Chondrocyte (in vitro differentiated cells): ENCODE data around the gene EIF4EBP3. TPM values are rescaled to one million over a fixed set of nuclear protein-coding genes. Genes with fewer than 3 reads are reported as not detected.

ENCODE experiments used
- DNase-seq: peaks from one replicate; pipeline ENCODE4 v3.0.0; 2021; ENCODE audit warnings: mixed read lengths, low spot score
- H3K27ac Mint-ChIP-seq: one replicate; pipeline ENCODE4 v1.8.0; 2021; ENCODE audit warnings: mild to moderate bottlenecking, moderate library complexity, mixed read lengths; ENCODE audit not compliant: unreplicated experiment
- H3K27me3 Mint-ChIP-seq: 2 replicates; pipeline ENCODE4 v1.8.0; 2021; ENCODE audit warnings: low read depth, mixed read lengths
- H3K36me3 Mint-ChIP-seq: 2 replicates; pipeline ENCODE4 v1.8.0; 2021; ENCODE audit warnings: low read depth, mixed read lengths
- H3K4me1 Mint-ChIP-seq: 2 replicates; pipeline ENCODE4 v1.8.0; 2021; ENCODE audit warnings: low read depth, mild to moderate bottlenecking, mixed read lengths
- H3K4me3 Mint-ChIP-seq: one replicate; pipeline ENCODE4 v1.8.0; 2021; ENCODE audit warnings: mild to moderate bottlenecking, moderate library complexity, mixed read lengths; ENCODE audit not compliant: unreplicated experiment
- H3K9me3 Mint-ChIP-seq: 2 replicates; pipeline ENCODE4 v1.8.0; 2021; ENCODE audit warnings: low read depth, mixed read lengths
- total RNA-seq: library from RNA; stranded (reverse); gene quantifications from 3 replicates; pipeline ENCODE4 v1.2.1, GENCODE V29; 2021
- TF ChIP-seq, protein P1 (sequence below): fragments of 200-600 bp; sonication (generic); IDR thresholded peaks from 2 replicates; pipeline ENCODE4 v1.5.0; 2021; ENCODE audit warnings: antibody characterized with exemption, mild to moderate bottlenecking, moderate library complexity

EIF4EBP3 gene
- total RNA-seq, 1 donor from 2014 or later = 6.2 TPM

DNA sequence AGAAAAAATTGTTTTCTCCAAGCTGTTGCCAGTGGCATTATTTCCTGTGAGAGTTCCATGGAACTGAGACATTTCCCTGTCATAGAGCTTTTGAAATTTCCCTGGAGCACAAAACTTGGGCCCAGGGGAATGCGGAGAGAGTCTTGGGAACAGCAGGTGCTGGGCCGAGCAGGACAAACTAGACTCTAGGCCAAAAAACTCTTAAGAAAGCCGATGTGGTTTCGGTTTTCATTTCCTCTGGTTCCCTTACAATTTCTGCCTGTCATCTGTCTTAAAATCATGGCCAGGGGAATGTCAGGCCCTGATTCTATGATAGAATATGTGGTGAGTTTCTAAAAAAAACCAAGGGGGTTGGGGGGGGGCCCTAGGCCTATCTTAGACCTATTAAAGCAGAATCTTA is 21.7 kb downstream of the EIF4EBP3 start:
- no peak for DNase-seq
- H3K27me3 Mint-ChIP-seq = no peaks in the 10 kb centered on the region
- TF ChIP-seq, protein P1, sequence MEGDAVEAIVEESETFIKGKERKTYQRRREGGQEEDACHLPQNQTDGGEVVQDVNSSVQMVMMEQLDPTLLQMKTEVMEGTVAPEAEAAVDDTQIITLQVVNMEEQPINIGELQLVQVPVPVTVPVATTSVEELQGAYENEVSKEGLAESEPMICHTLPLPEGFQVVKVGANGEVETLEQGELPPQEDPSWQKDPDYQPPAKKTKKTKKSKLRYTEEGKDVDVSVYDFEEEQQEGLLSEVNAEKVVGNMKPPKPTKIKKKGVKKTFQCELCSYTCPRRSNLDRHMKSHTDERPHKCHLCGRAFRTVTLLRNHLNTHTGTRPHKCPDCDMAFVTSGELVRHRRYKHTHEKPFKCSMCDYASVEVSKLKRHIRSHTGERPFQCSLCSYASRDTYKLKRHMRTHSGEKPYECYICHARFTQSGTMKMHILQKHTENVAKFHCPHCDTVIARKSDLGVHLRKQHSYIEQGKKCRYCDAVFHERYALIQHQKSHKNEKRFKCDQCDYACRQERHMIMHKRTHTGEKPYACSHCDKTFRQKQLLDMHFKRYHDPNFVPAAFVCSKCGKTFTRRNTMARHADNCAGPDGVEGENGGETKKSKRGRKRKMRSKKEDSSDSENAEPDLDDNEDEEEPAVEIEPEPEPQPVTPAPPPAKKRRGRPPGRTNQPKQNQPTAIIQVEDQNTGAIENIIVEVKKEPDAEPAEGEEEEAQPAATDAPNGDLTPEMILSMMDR = no peak
- H3K4me3 Mint-ChIP-seq = no peak overlapping the region
- H3K27ac Mint-ChIP-seq = no peak overlapping the region
- H3K4me1 Mint-ChIP-seq = peaks cover 27% of the 10 kb centered on the region
- no peaks in the 10 kb centered on the region for H3K9me3 Mint-ChIP-seq
- peaks cover 12% of the 10 kb centered on the region for H3K36me3 Mint-ChIP-seq

DNA sequence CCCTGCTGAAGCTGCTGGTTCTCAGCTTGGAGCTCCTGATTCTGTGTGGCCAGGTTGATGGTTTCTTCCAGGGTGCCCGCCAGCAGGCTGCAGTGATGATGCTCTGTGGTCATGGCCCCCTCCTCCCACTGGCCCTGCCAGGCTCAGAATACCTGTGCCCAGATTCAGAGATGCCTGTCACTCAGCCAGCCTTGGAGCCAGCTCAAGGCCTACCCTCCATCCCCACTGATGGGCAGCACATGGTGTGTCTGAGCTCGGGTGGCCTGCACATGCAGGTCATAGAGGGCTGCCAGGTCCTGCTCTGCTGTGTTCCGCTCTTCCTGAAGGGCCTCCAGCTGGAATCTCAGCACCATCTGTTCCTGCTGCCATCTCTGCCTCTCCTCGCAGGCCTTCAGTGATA is 22.6 kb downstream of the EIF4EBP3 start:
- TF ChIP-seq, protein P1 = no peak
- no peak overlapping the region for H3K27ac Mint-ChIP-seq
- H3K27me3 Mint-ChIP-seq = no peaks in the 10 kb centered on the region
- no peak overlapping the region for H3K4me3 Mint-ChIP-seq
- no peaks in the 10 kb centered on the region for H3K9me3 Mint-ChIP-seq
- no peak for DNase-seq
- peaks cover 10% of the 10 kb centered on the region for H3K36me3 Mint-ChIP-seq
- H3K4me1 Mint-ChIP-seq = peaks cover 28% of the 10 kb centered on the region

DNA sequence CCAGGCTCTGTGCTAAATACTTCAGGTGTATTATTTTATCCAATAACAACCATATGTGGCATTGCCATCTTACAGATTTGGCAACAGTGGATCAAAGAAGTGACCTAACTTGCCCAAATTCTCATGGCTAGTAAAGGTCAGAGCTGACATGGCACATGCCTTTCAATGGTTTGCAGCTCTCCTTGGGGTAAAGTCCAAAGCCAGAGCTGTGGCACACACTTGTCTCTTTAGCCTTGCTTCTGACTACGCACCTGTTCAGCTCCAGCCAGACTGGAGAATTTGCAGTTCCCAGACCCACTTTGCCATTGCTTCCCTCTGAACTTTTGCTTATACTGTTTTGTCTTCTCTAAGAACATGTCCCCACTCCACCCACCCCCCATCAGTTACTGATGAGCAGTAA is 23.0 kb downstream of the EIF4EBP3 start:
- DNase-seq = no peak
- Mint-ChIP-seq H3K4me3 (no peak overlapping the region), H3K27me3 (no peaks in the 10 kb centered on the region), H3K27ac (no peak overlapping the region), H3K9me3 (no peaks in the 10 kb centered on the region), H3K4me1 (peaks cover 28% of the 10 kb centered on the region), H3K36me3 (peaks cover 10% of the 10 kb centered on the region)
- TF ChIP-seq, protein P1 = no peak

DNA sequence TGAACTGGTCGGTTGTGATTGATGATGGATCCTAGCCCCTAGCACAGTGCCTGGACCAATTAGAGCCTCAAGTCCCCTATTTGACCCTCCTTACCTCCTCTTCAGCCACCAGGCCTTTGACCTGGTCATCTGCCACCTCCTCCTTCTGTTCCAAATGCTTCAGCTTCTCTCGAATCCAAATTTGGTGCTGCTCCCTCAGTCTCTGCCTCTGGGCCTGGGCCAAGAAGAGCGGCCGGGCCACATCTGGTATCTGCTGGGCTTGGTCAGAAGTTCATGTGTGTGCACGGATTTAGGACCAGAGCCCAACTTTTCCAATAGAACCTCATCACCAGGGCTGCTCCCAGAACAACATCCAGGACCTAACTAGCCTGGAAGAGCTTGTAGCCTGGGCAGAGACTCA is 23.6 kb downstream of the EIF4EBP3 start:
- H3K36me3 Mint-ChIP-seq = peaks cover 10% of the 10 kb centered on the region
- TF ChIP-seq, protein P1 = no peak
- H3K4me3 Mint-ChIP-seq = no peak overlapping the region
- DNase-seq = no peak
- peaks cover 23% of the 10 kb centered on the region for H3K4me1 Mint-ChIP-seq
- H3K27me3 Mint-ChIP-seq = no peaks in the 10 kb centered on the region
- H3K9me3 Mint-ChIP-seq = no peaks in the 10 kb centered on the region
- no peak overlapping the region for H3K27ac Mint-ChIP-seq

DNA sequence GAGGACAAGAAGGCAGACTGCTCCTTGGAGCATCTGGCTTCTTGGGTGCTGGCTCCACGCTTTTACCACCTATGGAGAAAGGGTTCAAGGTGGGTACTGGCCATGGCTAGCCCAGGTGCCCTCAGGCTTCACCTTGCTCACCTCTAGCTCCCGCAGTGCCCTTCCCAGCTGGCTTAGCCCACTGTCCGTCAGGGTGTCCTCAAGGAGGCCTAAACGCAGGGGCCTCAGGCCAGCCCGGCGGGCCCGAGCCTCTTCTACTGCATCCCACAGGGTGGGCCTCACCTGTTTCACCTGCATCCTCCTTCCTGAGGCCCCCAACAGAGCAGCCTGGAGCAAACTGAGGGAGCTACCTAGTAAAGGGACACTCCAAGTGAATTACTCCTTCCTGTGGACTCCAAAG is 26.2 kb downstream of the EIF4EBP3 start:
- Mint-ChIP-seq H3K9me3 (no peaks in the 10 kb centered on the region), H3K4me3 (no peak overlapping the region), H3K27ac (no peak overlapping the region), H3K4me1 (peaks cover 30% of the 10 kb centered on the region), H3K27me3 (no peaks in the 10 kb centered on the region), H3K36me3 (no peaks in the 10 kb centered on the region)
- no peak for DNase-seq
- TF ChIP-seq, protein P1 = no peak
